Esophagus muscularis mucosa (tissue), 3 donors: Measurements from ENCODE around the gene PDLIM5.

Source experiments
- POLR2A ChIP-seq: fragments of 450-650 bp; IDR thresholded peaks from one replicate; pipeline ENCODE4 v1.6.1; 2017; ENCODE audit warnings: antibody characterized with exemption, moderate library complexity, mild to moderate bottlenecking, low read depth
- TF ChIP-seq, protein P1 (sequence below), 3 experiments: fragments of 200-600 bp in 2 of 3; fragments of 450-650 bp in 1 of 3; sonication (generic) in 2 of 3; IDR thresholded peaks; one replicate each; pipeline ENCODE4 v1.5.1; 2017 to 2019; ENCODE audit warnings: antibody characterized with exemption in 3 of 3, mild to moderate bottlenecking in 2 of 3, moderate library complexity in 1 of 3

DNA sequence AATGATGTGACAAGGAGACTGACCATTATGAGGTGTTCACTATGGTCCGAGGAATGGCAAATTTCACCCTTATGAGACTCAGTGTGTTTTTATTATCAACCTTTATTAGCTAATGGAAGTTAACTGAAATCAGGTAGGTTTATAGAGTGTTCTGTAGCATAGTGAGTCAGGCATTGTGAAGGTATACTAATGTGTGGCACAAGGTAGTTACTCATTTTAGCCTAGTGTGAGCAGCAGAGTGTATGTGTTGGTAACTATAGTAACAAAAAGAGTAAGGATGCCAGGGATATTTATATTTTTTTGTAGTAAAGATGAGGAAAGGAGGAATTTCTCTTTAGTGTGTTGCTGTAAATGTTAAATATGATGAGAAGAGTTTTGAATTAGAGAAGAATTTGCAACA lies 12.0 kb downstream of the PDLIM5 start:
- TF ChIP-seq, protein P1, sequence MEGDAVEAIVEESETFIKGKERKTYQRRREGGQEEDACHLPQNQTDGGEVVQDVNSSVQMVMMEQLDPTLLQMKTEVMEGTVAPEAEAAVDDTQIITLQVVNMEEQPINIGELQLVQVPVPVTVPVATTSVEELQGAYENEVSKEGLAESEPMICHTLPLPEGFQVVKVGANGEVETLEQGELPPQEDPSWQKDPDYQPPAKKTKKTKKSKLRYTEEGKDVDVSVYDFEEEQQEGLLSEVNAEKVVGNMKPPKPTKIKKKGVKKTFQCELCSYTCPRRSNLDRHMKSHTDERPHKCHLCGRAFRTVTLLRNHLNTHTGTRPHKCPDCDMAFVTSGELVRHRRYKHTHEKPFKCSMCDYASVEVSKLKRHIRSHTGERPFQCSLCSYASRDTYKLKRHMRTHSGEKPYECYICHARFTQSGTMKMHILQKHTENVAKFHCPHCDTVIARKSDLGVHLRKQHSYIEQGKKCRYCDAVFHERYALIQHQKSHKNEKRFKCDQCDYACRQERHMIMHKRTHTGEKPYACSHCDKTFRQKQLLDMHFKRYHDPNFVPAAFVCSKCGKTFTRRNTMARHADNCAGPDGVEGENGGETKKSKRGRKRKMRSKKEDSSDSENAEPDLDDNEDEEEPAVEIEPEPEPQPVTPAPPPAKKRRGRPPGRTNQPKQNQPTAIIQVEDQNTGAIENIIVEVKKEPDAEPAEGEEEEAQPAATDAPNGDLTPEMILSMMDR (IDR thresholded peaks at IDR 0.05): no peak
- no peak for TF ChIP-seq POLR2A
